Right lobe of liver (tissue), 6 donors: ENCODE results near the gene LAIR1. TPM values are rescaled to one million over a fixed set of nuclear protein-coding genes. Genes with fewer than 3 reads are reported as not detected.
A peak's percentile ranks its signal among the peaks of the same experiment; 100 is the strongest.

Experiments
- ATAC-seq, 4 donors: fragments of 200-7000 bp; cut with Tn5 transposase; one replicate each; pipeline ENCODE4 v1.9.1; 2020; ENCODE audit warnings: mild to moderate bottlenecking in 4 of 4, moderate library complexity in 4 of 4
- DNase-seq, 3 donors: peaks; one replicate each; pipeline ENCODE4 v3.0.0-alpha.2; 2020
- H3K27ac ChIP-seq, 3 donors: fragments of 200-600 bp; one replicate each; pipeline ENCODE4 v1.8.0; 2022
- H3K27me3 ChIP-seq, 2 donors: fragments of 200-600 bp; one replicate each; pipeline ENCODE4 v1.8.0; 2022
- H3K36me3 ChIP-seq, 4 donors: fragments of 200-600 bp; sonication (generic) in 1 of 4; one replicate each; pipeline versions ENCODE4 v1.5.1 to v1.8.0; 2017 to 2022; ENCODE audit warnings: control low read depth in 1 of 4
- H3K4me1 ChIP-seq, 4 donors: fragments of 200-600 bp; sonication (generic) in 1 of 4; one replicate each; pipeline versions ENCODE4 v1.5.1 to v1.8.0; 2017 to 2022; ENCODE audit warnings: control low read depth in 1 of 4
- H3K4me3 ChIP-seq, 3 donors: fragments of 200-600 bp; one replicate each; pipeline ENCODE4 v1.8.0; 2022
- H3K9me3 ChIP-seq, 4 donors: fragments of 200-600 bp; sonication (generic) in 1 of 4; one replicate each; pipeline versions ENCODE4 v1.5.1 to v1.8.0; 2017 to 2022; ENCODE audit warnings: control low read depth in 1 of 4
- POLR2A ChIP-seq: fragments of 450-650 bp; IDR thresholded peaks from one replicate; pipeline ENCODE4 v1.6.1; 2017; ENCODE audit warnings: antibody characterized with exemption, mild to moderate bottlenecking
- WGBS: methylation state at CpG from one replicate; pipeline ENCODE4 v1.1.6; 2018; ENCODE audit warnings: low coverage, low lambda C conversion rate; ENCODE audit not compliant: insufficient coverage; ENCODE audit errors: missing lambda C conversion rate; 5-methylcytosine and 5-hydroxymethylcytosine counted together
- intact Hi-C, 2 donors: fragments of 100-400 bp; cut with DNase I; formaldehyde crosslinking; loops; one replicate each; pipeline versions ENCODE4 v1.11.2 to v1.14.1; 2022
- total RNA-seq, 6 experiments: library from RNA; depleted of rRNA in 2 of 6; stranded (reverse); fragments of >200 nt in 2 of 6; fragmentation: NEBNext Ultra II Directional in 3 of 6; extraction: Animal tissue kit (Norgen Biotek cat#: 25700) in 3 of 6; gene quantifications; one replicate each; pipeline versions ENCODE4 v1.1.0 to v1.2.4, GENCODE V29; 2016 to 2023
- TF ChIP-seq, protein P1 (sequence below), 4 donors: fragments of 200-600 bp in 3 of 4; fragments of 450-650 bp in 1 of 4; IDR thresholded peaks; one replicate each; pipeline versions ENCODE4 v1.5.1 to v1.8.0; 2016 to 2022; ENCODE audit warnings: antibody characterized with exemption in 4 of 4, mild to moderate bottlenecking in 2 of 4
- donor health status: DM: no; HTN: yes; CAD: no.
- donor health status: DM: no; HTN: no; CAD: no.
- donor health status: DM: no; HTN: no; CAD: no.
- donor health status: DM: no; HTN: yes; CAD: no.
- donor health status: DM: no; HTN: yes; CAD: no.

LAIR1 gene
- total RNA-seq, 6 experiments from 2014 or later: 2.9 to 15.3 (median 4.9) TPM

DNA sequence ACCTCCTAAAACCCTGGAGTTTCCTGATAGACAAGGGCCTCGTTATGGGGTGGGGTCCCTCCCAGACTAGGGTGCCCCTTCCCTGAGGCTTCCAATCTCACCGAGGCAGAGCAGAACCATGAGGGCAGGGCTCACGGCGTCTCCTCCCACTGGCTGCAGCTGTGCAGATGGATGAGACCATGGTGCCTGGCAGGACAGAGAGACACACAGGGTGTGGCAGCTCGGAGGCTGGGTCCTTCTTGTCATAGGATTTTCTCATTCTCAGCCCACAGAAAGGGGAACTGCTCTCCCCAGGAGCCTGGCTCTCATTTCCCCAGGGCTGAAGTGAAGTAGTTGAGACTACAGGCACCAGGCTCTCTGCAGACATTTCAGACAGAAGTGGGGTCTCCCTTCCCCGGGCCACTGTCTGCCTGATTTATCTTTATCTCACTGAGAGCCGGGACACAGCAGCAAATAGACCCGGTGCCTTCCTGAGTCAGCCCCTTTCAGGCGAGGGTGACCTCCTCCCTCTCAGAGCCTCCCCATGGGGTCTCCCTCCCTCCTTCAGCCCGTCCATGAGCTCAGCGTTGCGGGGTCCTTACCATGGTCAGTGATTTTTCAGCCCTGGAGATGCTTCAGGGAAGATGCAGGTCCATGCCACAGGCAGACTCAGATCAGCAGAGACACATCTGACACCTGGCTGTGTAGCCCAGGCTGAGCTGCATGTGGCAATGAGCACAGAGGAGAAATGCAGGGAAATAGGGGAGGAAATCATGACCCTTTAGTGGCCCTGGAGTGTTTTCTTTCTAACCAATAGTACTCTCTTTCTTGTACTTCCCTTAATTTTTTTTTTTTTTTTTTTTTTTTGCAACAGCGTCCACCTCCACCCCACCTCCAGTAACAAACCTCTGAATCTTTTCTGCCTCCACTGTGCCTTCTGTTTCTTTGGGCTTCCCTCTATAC, 52.0 kb downstream of the LAIR1 start, which contains the start of gene LILRA5:
Gene LILRA5, minus strand, starts transcription at position 731 of the 942 bp plus-strand sequence. Its CDS starts 147 bp downstream, at position 584.
- WGBS: 26% methylated on average over 4 of the region's 13 CpGs
- intact Hi-C loops: no loop called here
- ATAC-seq (peak; percentile 65 to 83 (median 75)), DNase-seq (no peak)
- H3K4me1 ChIP-seq: no peaks in the 10 kb centered on the region
- peaks cover 0 to 3% of the 10 kb centered on the region in 2 donors for H3K27me3 ChIP-seq
- TF ChIP-seq POLR2A: no peak
- TF ChIP-seq, protein P1, sequence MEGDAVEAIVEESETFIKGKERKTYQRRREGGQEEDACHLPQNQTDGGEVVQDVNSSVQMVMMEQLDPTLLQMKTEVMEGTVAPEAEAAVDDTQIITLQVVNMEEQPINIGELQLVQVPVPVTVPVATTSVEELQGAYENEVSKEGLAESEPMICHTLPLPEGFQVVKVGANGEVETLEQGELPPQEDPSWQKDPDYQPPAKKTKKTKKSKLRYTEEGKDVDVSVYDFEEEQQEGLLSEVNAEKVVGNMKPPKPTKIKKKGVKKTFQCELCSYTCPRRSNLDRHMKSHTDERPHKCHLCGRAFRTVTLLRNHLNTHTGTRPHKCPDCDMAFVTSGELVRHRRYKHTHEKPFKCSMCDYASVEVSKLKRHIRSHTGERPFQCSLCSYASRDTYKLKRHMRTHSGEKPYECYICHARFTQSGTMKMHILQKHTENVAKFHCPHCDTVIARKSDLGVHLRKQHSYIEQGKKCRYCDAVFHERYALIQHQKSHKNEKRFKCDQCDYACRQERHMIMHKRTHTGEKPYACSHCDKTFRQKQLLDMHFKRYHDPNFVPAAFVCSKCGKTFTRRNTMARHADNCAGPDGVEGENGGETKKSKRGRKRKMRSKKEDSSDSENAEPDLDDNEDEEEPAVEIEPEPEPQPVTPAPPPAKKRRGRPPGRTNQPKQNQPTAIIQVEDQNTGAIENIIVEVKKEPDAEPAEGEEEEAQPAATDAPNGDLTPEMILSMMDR (IDR thresholded peaks at IDR 0.05): no peak
- H3K36me3 ChIP-seq: no peaks in the 10 kb centered on the region
- no peak within 1 kb of the TSS for H3K4me3 ChIP-seq
- no peaks in the 10 kb centered on the region for H3K9me3 ChIP-seq
- peak within 1 kb of the TSS in 1 of 3 donors; percentile 24 for H3K27ac ChIP-seq

DNA sequence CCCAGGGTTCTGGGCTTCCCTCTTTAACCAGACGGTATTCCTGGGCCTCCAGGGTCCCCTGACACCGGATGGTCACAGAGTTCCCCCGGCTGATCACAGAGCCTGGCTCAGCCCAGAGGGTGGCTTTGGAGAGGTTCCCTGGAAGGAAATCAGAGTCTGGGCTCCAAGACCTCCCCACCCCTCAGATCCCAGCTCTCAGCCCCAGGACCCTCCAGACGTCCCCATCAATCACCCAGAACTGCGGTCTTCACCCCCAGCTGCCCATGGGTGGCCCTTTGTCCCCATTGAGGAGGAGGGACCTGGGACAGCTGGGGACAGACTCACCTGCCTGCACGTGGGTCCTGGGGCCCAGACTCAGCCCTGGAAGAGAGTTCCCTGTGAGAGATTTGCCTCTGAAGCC, 52.7 kb downstream of the LAIR1 start:
- H3K36me3 ChIP-seq: no peaks in the 10 kb centered on the region
- H3K4me3 ChIP-seq: no peak overlapping the region
- H3K4me1 ChIP-seq: no peaks in the 10 kb centered on the region
- no peak for TF ChIP-seq POLR2A
- TF ChIP-seq, protein P1 (IDR thresholded peaks at IDR 0.05): no peak
- H3K27me3 ChIP-seq: peaks cover 0 to 3% of the 10 kb centered on the region in 2 donors
- H3K9me3 ChIP-seq: no peaks in the 10 kb centered on the region
- ATAC-seq: no peak
- no CpG with 5 or more reads among the region's 6 CpGs for WGBS
- DNase-seq: no peak
- intact Hi-C loops: no loop called here
- H3K27ac ChIP-seq: no peak overlapping the region

DNA sequence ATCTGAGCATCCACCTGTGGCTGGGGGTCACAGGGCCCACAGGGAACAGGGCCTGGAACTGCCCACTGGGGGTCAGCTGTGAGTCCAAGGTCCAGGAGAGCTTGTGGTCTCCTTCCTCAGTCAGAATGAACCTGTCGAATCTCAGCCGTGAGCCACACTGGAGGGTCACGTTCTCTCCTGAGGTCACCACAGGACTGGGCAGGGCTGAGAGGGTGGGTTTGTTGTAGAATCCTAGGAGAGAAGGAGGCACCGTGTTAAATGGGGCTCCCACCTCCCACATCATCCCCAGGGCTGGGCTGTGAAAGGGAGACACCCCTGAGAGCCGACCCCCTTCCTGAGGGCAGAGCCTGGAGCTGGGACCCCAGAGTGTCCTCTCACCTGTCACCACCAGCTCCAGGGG, 53.2 kb downstream of the LAIR1 start:
- H3K27ac ChIP-seq: no peak overlapping the region
- intact Hi-C loops: no loop called here
- no peaks in the 10 kb centered on the region for H3K27me3 ChIP-seq
- WGBS: 21% methylated on average over 3 of the region's 5 CpGs
- TF ChIP-seq POLR2A: no peak
- TF ChIP-seq, protein P1 (IDR thresholded peaks at IDR 0.05): no peak
- H3K36me3 ChIP-seq: no peaks in the 10 kb centered on the region
- no peak overlapping the region for H3K4me3 ChIP-seq
- no peaks in the 10 kb centered on the region for H3K9me3 ChIP-seq
- H3K4me1 ChIP-seq: no peaks in the 10 kb centered on the region
- DNase-seq: no peak
- no peak for ATAC-seq

DNA sequence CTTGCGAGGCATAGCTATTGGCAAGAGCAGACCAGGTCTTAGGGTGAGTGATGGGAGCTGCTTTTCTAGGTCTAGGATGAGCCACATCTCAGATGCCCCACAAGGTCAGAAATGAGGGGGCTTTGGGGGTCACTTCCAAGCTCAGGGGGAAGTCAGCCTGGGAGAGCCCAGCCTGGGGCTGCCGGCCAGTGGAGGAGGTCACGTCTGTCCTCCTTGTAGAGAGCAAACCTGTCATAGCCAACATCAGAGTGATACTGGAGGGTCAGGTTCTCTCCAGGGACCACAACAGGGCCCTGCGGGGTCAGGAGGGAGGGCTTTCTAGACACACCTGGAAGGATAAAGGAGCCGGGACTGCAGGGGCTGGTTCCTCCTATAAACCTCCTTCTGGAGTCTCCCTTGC, 54.2 kb downstream of the LAIR1 start:
- DNase-seq: no peak
- TF ChIP-seq, protein P1 (IDR thresholded peaks at IDR 0.05): no peak
- no peak for TF ChIP-seq POLR2A

More for the DNA sequence above, 54.2 kb downstream of the LAIR1 start:
- no peaks in the 10 kb centered on the region for H3K27me3 ChIP-seq
- 90% methylated on average over 2 of the region's 5 CpGs for WGBS
- intact Hi-C loops: no loop called here
- no peaks in the 10 kb centered on the region for H3K9me3 ChIP-seq
- no peaks in the 10 kb centered on the region for H3K4me1 ChIP-seq
- H3K27ac ChIP-seq: no peak overlapping the region
- H3K4me3 ChIP-seq: no peak overlapping the region
- no peak for ATAC-seq
- no peaks in the 10 kb centered on the region for H3K36me3 ChIP-seq
